Stimulated activated CD8-positive, alpha-beta memory T cell treated with anti-CD3 and anti-CD28 coated beads, Interleukin-15, amount 100 ng/mL, for 48 hours (primary cell): ENCODE data around the gene BLMH.
"Not testable (repeated sequence)": the region's sequence is repeated elsewhere in the genome, so short reads cannot be mapped to it uniquely, and the experiment has no call there.

Source experiments
- DNase-seq, 2 donors: peaks; one replicate each; pipeline ENCODE4 v3.0.0-alpha.2; 2020; ENCODE audit warnings: low read depth in 2 of 2

BLMH gene

DNA sequence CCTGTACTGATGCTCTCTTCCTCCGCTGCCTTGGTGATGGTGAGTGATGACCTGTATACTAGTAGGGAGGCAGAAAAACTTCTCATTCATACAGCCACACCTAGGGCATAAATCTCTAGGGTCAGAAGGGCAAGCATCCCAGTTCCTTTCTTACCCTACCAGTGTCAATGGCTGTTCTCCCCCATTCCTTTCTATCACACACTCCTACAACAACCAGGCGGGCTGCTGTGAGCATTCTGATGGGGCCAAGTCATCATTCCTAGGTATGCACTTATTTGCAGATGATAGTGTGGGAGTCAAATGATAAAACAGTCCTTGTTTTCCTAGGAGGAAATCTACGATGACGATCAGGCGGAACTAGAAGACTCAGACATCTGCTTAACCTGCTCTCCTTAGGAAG, 42.3 kb downstream of the BLMH start:
- no peak for DNase-seq

GRCh38 chr17:30248786-30249185, 43.0 kb downstream of the BLMH start:
- no peak for DNase-seq

DNA sequence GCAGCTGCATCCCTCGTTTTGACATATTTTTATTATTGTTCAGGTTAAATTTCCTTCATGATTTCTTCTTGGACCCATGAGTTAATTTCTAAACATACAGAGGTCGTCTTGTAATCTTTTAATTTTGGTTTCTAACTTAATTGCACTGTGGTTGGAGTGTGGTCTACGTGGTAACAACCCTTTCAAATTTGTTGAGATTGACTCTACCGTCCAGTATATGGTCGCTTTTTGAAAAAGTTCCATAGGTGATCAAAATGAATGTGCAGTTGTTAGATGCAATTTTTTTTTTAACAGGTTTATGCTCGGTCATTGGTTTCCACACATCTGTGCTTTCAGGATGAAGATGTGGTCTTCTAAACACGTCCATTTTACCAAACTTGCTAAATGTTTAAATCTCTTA, 45.3 kb downstream of the BLMH start:
- no peak for DNase-seq

DNA sequence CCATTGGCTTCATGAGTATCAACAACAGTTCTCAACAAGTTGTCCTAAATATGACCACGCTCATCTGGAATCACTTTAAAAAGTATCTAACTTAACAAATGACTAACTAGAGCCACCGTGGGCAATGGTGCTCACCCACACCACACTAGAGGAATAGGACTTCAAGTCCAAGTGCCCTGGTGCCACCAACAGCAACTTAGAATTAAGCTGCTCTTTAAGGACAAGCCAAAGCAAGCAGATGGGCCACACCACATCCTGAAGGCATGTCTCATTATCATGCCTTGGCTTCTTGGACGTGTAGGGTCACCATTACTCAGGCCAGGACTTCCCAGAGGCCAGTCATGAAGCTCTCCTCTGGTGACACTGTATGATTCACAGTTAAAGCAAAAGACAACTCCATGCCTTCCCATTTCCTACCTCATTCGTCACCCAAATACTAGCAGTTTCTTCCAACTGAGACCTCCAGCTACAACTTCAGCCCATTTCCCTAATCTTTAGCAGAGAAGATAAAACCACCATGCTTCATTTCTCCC, 46.8 kb downstream of the BLMH start:
- no peak for DNase-seq

DNA sequence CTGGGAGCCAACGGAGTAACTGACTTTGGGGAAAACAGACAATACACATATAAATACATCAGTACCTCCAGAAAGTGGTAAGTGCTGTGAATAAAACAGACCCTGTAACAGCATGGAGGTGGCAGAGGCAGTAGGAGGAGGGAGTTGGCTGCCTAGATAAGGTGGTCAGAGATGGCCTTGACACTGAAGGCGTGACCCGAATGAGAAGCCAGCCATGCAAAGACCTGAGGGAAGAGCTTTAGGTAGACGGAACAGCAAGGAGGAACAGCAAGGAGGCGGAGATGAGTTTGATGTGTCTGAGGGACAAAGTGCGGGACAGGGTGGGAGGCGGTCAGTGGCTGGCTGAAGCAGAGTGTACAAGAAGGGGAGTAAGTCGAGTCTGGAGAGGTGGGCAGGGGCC, 48.2 kb downstream of the BLMH start:
- no peak for DNase-seq

GRCh38 chr17:30243002-30243401, 48.7 kb downstream of the BLMH start:
- no peak for DNase-seq

DNA sequence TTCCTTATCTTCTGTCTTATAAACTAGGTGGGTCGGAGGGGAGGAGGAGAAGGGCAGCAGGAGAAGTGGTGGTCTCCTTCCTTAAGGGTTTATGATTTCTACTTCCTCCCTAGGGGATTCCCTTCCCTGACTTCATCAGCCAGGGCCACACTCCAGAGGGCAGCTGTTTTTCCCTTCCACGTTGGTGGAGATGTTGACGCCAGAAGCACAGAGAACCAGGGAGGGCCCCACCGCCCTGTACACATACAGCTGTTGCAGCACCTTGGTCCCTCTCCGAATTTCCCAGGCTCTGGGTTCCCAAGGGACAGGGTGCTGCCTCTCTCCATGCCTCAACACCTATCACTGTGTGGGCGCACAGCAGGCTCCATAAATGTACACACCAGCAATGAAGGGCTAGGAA, 50.7 kb downstream of the BLMH start:
- no peak for DNase-seq

- no peak for DNase-seq
Observed at GRCh38 chr17:30240177-30240576, 51.6 kb downstream of the BLMH start.

GRCh38 chr17:30239089-30239462, 52.7 kb downstream of the BLMH start:
- DNase-seq = no peak

DNA sequence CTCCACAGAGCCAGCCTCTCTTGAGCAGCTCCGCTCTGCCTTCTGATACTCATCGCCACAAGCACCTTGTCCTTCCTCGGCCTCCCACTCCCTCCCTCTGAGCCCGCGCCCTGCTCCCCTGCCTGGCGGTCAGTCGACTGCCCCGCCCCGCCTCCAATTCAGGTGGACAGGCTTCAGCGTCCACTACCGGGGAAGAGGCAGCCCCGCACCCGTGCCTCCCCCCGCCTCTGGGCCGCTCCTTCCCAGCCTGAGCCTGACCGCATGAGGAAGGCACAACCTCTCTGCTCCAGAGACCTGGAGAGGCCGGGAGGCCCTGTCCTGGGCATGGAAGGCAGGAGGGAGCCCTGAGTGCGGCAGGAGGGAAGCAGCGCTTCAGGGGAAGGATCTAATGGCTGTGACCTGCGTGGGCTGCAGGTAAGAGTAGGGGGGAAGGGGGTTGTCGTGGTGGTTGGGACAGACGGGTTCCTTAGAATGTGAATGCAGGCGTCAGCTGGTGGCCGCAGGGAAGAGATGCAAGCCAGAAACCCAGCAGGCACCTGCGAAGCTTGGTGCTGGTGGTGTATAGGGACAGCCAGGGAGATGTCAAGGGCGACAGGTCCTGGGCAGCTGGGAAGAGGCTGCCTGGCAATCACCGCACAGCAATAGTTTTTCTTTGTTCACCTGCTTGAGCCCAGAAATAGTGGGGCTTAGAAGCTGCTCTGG, 53.2 kb downstream of the BLMH start:
- no peak for DNase-seq

DNA sequence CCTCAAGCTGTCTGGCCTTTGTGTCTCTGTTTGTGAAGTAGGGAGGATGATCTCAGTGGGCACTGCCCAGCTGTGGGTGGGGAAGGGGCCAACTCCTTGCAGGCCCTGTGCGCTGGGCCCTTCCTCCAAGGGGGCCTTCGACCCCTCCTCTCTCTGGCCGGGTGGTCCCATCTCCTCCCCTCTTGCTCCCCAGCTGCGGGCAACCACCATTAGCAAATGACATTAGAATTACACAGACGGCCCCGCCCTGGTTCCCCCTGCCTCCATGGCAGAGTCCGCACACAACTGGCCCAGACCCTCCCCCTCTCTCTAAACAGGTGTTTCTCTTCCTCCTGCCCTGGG, 53.8 kb downstream of the BLMH start:
- DNase-seq = no peak

DNA sequence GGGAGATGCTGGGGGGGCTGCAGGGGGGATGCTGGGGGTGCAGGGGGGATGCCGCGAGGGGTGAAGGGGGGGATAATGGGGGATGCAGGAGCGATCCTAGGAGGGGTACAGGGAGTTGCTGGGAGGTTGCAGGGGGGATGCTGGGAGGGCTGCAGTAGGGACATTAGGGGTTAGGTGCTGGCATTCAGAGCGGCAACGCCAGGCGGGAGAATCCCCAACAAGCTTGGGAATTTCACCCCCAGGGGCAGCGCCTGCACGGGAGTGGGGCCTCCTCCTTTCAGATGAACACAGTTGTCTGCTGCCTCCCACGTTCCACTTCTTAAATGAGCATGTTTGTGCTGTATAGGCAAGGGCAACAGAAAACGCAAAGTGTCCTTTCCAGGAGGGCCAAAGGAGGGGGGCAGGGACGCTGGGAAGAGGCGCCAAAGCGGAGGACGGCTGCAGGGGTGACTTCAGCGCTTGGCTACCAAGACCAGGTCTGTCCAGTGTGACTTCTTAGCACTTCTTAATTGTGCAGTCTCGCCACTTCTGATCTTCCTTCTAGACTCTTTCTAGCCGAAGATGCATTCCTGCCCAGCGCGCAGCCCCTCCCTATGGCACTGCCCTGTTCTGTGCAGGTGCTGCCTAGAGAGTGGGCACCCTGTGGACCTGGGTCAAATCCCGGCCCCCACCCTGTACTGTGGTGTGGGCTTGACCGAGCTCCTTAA, 54.3 kb downstream of the BLMH start:
- DNase-seq = no peak

GRCh38 chr17:30236766-30237165, 55.0 kb downstream of the BLMH start:
- DNase-seq = no peak

DNA sequence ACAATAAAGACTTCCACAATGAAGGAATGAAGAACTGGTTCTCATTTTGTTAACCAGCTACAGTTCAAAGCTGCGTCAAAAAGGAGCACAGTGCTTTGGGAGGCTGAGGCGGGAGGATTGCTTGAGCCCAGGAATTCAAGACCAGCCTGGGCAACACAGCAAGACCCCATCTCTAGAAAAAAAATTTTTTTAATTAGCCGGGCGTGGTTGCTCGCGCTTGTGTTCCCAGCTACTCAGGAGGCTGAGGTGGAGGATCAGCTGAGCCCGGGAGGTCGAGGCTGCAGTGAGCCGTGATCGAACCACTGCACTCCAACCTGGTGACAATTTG, 55.5 kb downstream of the BLMH start:
- no peak for DNase-seq

- DNase-seq = no peak
Observed at GRCh38 chr17:30235386-30236296, 56.1 kb downstream of the BLMH start, which contains the start of gene SLC6A4. Gene SLC6A4 (minus strand): TSS chr17:30235697. CDS start chr17:30221958, 13,739 bp downstream.

DNA sequence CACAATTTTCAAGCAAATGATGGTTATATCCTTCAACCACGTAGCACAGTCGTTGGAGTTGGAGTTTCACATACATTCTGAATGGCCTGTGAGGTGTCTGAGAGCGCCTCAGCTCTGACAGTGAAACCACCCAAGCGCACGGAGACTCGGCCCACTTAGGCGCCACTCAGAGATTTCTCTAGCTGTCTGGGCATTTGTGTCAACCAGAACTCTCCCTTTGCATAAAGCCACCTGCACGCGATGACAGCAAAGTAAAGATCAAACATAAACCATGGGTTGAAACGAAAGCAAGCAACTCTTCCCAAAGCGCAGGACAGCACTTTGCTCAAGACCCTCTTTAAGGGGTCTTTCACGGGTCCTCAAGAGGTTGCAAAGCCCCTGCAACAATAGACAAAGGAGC, 56.8 kb downstream of the BLMH start:
- no peak for DNase-seq

DNA sequence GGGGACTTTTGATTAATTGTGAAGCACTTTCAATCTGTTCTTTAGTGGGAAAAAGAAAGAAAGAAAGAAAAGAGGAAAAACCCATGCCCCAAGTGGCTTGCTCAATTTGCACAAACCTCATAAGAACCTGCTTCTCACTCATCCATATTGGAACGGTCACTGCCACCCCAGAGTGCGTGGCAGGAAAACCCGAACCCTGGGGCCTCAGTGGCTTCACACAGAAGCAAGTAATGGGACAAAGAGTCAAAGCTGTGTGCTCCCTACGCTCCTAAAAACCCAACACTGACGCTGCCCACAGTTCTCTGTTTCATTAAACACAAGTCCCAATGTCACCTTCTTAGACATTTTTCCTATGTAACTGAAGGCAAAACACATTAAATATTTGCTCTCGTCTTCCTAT, 57.4 kb downstream of the BLMH start:
- DNase-seq = no peak

GRCh38 chr17:30232824-30233427, 58.8 kb downstream of the BLMH start:
- DNase-seq = no peak

DNA sequence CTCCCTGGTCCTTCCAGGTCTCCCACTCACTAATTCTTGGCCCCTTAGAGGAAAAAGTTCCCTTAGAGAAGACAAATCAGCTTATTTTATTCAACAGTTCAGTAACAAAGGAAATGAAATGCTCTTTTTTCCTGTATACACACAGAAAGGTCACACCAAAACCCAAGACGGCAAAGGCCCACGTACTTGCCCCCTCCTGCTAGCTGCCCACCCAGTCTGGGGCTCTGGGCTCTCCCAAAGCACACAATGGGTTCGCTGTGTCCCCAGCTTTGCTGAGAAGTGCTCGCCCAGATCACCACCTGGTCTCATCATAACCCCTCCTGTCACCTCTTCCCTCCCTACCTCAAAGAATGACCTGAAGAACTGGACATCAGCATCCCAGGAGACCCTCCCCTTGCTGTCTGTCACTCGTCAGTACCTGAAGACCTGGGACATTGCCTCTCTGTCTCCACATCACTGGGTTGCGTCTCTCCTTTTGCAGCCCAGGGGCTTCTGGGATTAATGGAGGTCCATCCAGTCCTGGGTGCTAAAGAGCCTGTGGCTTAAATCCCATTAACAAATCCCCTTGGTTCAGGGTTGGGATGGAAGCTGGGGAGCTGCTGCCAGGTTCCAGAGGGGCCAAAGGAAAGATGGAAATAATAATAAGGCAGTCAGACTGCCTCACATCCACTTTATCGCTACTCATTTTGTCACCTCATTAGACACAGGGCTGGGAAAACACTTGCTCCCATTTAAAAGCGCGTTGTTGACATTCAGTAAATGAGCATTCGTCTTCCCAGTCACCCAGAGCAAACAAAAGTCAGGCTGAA, 59.5 kb downstream of the BLMH start:
- no peak for DNase-seq

GRCh38 chr17:30230596-30231125, 61.1 kb downstream of the BLMH start:
- no peak for DNase-seq

GRCh38 chr17:30230009-30230408, 61.7 kb downstream of the BLMH start:
- not testable (repeated sequence) for DNase-seq
